Erythroblast (primary cell): ENCODE data around the gene INF2.

Source experiments
- GATA1 ChIP-seq: IDR thresholded peaks from 2 replicates; pipeline ENCODE4 v1.6.1; 2011; ENCODE audit warnings: low read depth, mild to moderate bottlenecking, control low read depth, low read length, moderate library complexity
- POLR2A ChIP-seq: IDR thresholded peaks from 2 replicates; pipeline ENCODE4 v1.6.1; 2011; ENCODE audit warnings: mild to moderate bottlenecking, low read length

GRCh38 chr14:104706733-104707607 is 17.6 kb downstream of the INF2 start:
- TF ChIP-seq POLR2A (no peak), GATA1 (no peak)
